HepG2 (cell line): ENCODE measurements around the gene DNMT3B. TPM values are rescaled to one million over a fixed set of nuclear protein-coding genes. Genes with fewer than 3 reads are reported as not detected.

ENCODE experiments used
- ATAC-seq: fragments of 200-7000 bp; cut with Tn5 transposase; 3 replicates; pipeline ENCODE4 v1.9.1; 2020; ENCODE audit warnings: mild to moderate bottlenecking, moderate library complexity
- BruUV-seq: library from RNA; stranded (reverse); fragments of 400-500 nt; replicated peaks from 2 replicates; lab custom pipeline; 2021; lab: Mats Ljungman, UMichigan
- CTCF ChIA-PET: fragments of 300-600 bp; formaldehyde crosslinking; extraction: SDS; loops from one replicate; lab custom pipeline; 2021; ENCODE audit warnings: low total read pairs, inconsistent platforms, low intra/inter-chr PET ratio; lab: Yijun Ruan, JAX
- POLR2A ChIA-PET: fragments of 350-600 bp; sonication (Branson Sonifier 250); formaldehyde crosslinking; loops from one replicate; lab custom pipeline; 2020; ENCODE audit warnings: antibody characterized with exemption, inconsistent platforms; lab: Yijun Ruan, JAX
- DNase-seq: peaks from one replicate; pipeline ENCODE4 v3.0.0-alpha.2; 2015; ENCODE audit warnings: low spot score
- FAIRE-seq: peaks from 3 replicates; lab custom pipeline; 2011; peaks lifted over from hg19 to GRCh38; lab: Jason Lieb, UNC
- H2AFZ ChIP-seq: one replicate; pipeline ENCODE4 v1.6.1; 2011; ENCODE audit warnings: low read length, inconsistent platforms
- H3K27ac ChIP-seq: fragments of 300-600 bp; 3 replicates; pipeline ENCODE4 v1.8.0; 2011; ENCODE audit warnings: mixed run types, mild to moderate bottlenecking, mixed read lengths, low read length, inconsistent platforms; ENCODE audit not compliant: insufficient read depth; ENCODE audit errors: extremely low read length
- H3K27me3 ChIP-seq, 2 experiments: fragments of 200-600 bp in 1 of 2; 2 replicates in 1 of 2; 3 replicates in 1 of 2; pipeline versions ENCODE4 v1.6.0 to v1.8.0; 2011; ENCODE audit warnings: low read length in 2 of 2, mild to moderate bottlenecking in 2 of 2, moderate library complexity in 2 of 2, inconsistent platforms in 1 of 2; ENCODE audit not compliant: insufficient read depth in 2 of 2, control insufficient read depth in 1 of 2
- H3K36me3 ChIP-seq, 2 experiments: fragments of 200-600 bp in 1 of 2; replicated peaks in 1 of 2; 2 replicates in 1 of 2; 3 replicates in 1 of 2; pipeline versions ENCODE4 v1.5.1 to v1.8.0; 2011; ENCODE audit warnings: low read length in 2 of 2, inconsistent platforms in 1 of 2; ENCODE audit not compliant: insufficient read depth in 2 of 2, control insufficient read depth in 1 of 2
- H3K4me1 ChIP-seq: 2 replicates; pipeline ENCODE4 v1.5.1; 2012; ENCODE audit warnings: low read length, inconsistent platforms; ENCODE audit not compliant: insufficient read depth
- H3K4me2 ChIP-seq: 2 replicates; pipeline ENCODE4 v1.6.0; 2011; ENCODE audit warnings: low read depth, low read length, inconsistent platforms
- H3K4me3 ChIP-seq, 3 experiments: fragments of 200-600 bp in 1 of 3; sonication (generic), shearing (Covaris generic) in 1 of 3; replicated peaks in 1 of 3; 2 replicates each; pipeline ENCODE4 v1.5.1; 2011 to 2016; ENCODE audit warnings: low read length in 3 of 3, inconsistent platforms in 2 of 3, low read depth in 2 of 3, mild to moderate bottlenecking in 2 of 3, control low read depth in 1 of 3, mixed read lengths in 1 of 3; ENCODE audit not compliant: insufficient read depth in 1 of 3
- H3K79me2 ChIP-seq: one replicate; pipeline ENCODE4 v1.6.1; 2011; ENCODE audit warnings: low read length, inconsistent platforms; ENCODE audit not compliant: insufficient read depth
- H3K9ac ChIP-seq: 2 replicates; pipeline ENCODE4 v1.6.0; 2011; ENCODE audit warnings: mild to moderate bottlenecking, low read depth, low read length, inconsistent platforms; ENCODE audit not compliant: insufficient read depth
- H3K9me3 ChIP-seq: 2 replicates; pipeline ENCODE4 v1.5.1; 2012; ENCODE audit warnings: mild to moderate bottlenecking, low read length
- H4K20me1 ChIP-seq: 2 replicates; pipeline ENCODE4 v1.6.0; 2011; ENCODE audit warnings: inconsistent platforms, mild to moderate bottlenecking, low read length, moderate library complexity; ENCODE audit not compliant: insufficient read depth
- CHCHD3 ChIP-seq: sonication (generic); formaldehyde crosslinking; IDR thresholded peaks from 2 replicates; pipeline ENCODE4 v1.8.0; 2022; ENCODE audit warnings: mild to moderate bottlenecking, missing genetic modification reagents, moderate library complexity
- ETV6 ChIP-seq: sonication (generic); formaldehyde crosslinking; conservative IDR thresholded peaks from 2 replicates; pipeline ENCODE4 v1.4.0; 2020; ENCODE audit warnings: missing genetic modification reagents
- HMG20B ChIP-seq: conservative IDR thresholded peaks from 2 replicates; pipeline ENCODE4 v1.6.1; 2016; ENCODE audit warnings: missing genetic modification reagents, missing compliant biosample characterization
- KAT8 ChIP-seq: IDR thresholded peaks from 2 replicates; pipeline ENCODE4 v1.6.1; 2016; ENCODE audit warnings: missing genetic modification reagents, missing compliant biosample characterization
- SMYD3 ChIP-seq: sonication (generic); formaldehyde crosslinking; IDR thresholded peaks from 2 replicates; pipeline ENCODE4 v1.8.1; 2023; ENCODE audit warnings: mild to moderate bottlenecking, missing genetic modification reagents
- YEATS4 ChIP-seq: sonication (generic); formaldehyde crosslinking; IDR thresholded peaks from 2 replicates; pipeline ENCODE4 v1.4.0; 2020; ENCODE audit warnings: missing genetic modification reagents, borderline replicate concordance
- ZNF253 ChIP-seq: sonication (generic); formaldehyde crosslinking; IDR thresholded peaks from 2 replicates; pipeline ENCODE4 v1.8.0; 2022; ENCODE audit warnings: mild to moderate bottlenecking, missing genetic modification reagents, borderline replicate concordance
- ZNF788 ChIP-seq: sonication (generic); formaldehyde crosslinking; IDR thresholded peaks from 2 replicates; pipeline ENCODE4 v1.5.0; 2020; ENCODE audit warnings: mild to moderate bottlenecking, missing genetic modification reagents, borderline replicate concordance
- ZNF790 ChIP-seq: sonication (generic); formaldehyde crosslinking; IDR thresholded peaks from 2 replicates; pipeline ENCODE4 v1.8.0; 2022; ENCODE audit warnings: missing genetic modification reagents, mild to moderate bottlenecking, borderline replicate concordance
- ZNF883 ChIP-seq: sonication (generic); formaldehyde crosslinking; IDR thresholded peaks from 2 replicates; pipeline ENCODE4 v1.5.1; 2020; ENCODE audit warnings: mild to moderate bottlenecking, missing genetic modification reagents; ENCODE audit errors: not compliant biosample characterization
- WGBS: methylation state at CpG from one replicate; pipeline ENCODE4 v1.1.6; 2017; ENCODE audit warnings: low lambda C conversion rate; 5-methylcytosine and 5-hydroxymethylcytosine counted together
- in situ Hi-C: cut with HindIII; loops from 2 replicates; pipeline ENCODE4 v1.10.0; 2017; ENCODE audit warnings: low pct_unique_long_range_greater_than_20kb; ENCODE audit not compliant: extremely low pct_ligation_motif_present
- intact Hi-C: fragments of 100-400 bp; cut with micrococcal nuclease; formaldehyde crosslinking; loops from one replicate; pipeline ENCODE4 v1.10.0; 2022; ENCODE audit not compliant: unreplicated experiment
- polyA plus RNA-seq, 8 experiments: library from polyadenylated mRNA; depleted of rRNA in 3 of 8; stranded (reverse) in 7 of 8; unstranded in 1 of 8; fragments of >200 nt; fragmentation: Illumina TruSeq in 4 of 8; extraction: Trizol in 4 of 8; gene quantifications; 2 replicates each; pipeline versions ENCODE4 v1.2.1 to v1.2.3, GENCODE V29; 2011 to 2016; ENCODE audit warnings: low read depth in 4 of 8, missing spikeins in 1 of 8, mixed read lengths in 1 of 8; ENCODE audit not compliant: insufficient read depth in 1 of 8
- total RNA-seq, 5 experiments: library from RNA; depleted of rRNA; stranded (reverse); fragments of >200 nt; fragmentation: Illumina TruSeq; extraction: Trizol; gene quantifications; 2 replicates each; pipeline ENCODE4 v1.2.3, GENCODE V29; 2016; ENCODE audit warnings: low read depth in 1 of 5
- TF ChIP-seq, protein P1 (sequence below): sonication (generic); formaldehyde crosslinking; IDR thresholded peaks from 2 replicates; pipeline ENCODE4 v1.9.0; 2021; ENCODE audit warnings: missing genetic modification reagents, borderline replicate concordance
- TF ChIP-seq, protein P2 (sequence below): sonication (generic); formaldehyde crosslinking; IDR thresholded peaks from 2 replicates; pipeline ENCODE4 v1.8.1; 2022; ENCODE audit warnings: mild to moderate bottlenecking, missing genetic modification reagents

The DNMT3B gene
- total and polyA plus RNA-seq, 2 of the 13 experiments (the other 11 are each of a cell fraction or from before 2014, with no cell fraction given): 3.8 to 13.9 TPM

DNA sequence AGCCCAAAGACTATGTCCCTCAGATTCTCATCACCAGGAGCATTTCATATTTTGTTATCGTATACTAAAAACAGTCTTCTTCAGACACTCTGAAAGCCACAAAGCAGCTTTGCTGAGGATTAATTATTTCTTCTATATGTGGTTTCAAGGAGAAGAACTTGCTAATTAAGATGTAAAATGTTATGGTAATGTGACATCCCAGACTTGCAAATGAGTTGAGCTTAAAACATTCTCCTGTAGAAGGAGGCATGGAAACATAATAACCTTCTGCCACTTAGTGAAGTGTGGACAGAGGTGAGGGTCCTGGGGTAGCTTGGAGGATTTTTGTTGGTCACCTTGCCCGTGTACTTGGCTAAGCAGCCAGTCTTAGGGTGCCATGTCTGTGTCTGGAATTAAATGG lies 40.9 kb downstream of the DNMT3B start:
- Histone ChIP-seq H3K79me2 (no peaks in the 10 kb centered on the region), H3K4me2 (no peak overlapping the region), H4K20me1 (no peaks in the 10 kb centered on the region), H3K4me3 (no peak overlapping the region), H3K9ac (no peak overlapping the region), H3K36me3 (peaks cover 20 to 62% of the 10 kb centered on the region in 2 experiments), H2AFZ (no peak overlapping the region), H3K27ac (no peak overlapping the region), H3K27me3 (no peaks in the 10 kb centered on the region), H3K4me1 (no peaks in the 10 kb centered on the region), H3K9me3 (no peaks in the 10 kb centered on the region)
- no peak for FAIRE-seq
- WGBS: 87% methylated on average over 2 of the region's 2 CpGs
- intact Hi-C loops (no loop called here), in situ Hi-C loops (no loop called here)
- no TSS peak for BruUV-seq
- DNase-seq: no peak
- ATAC-seq: no peak
- POLR2A ChIA-PET: no interaction called here
- CTCF ChIA-PET: no interaction called here
- TF ChIP-seq KAT8 (CRISPR knock-in tag) (no peak), SMYD3 (CRISPR knock-in tag) (no peak), ETV6 (CRISPR knock-in tag) (no peak), ZNF790 (no peak), ZNF883 (CRISPR knock-in tag) (no peak), HMG20B (CRISPR knock-in tag) (no peak), ZNF253 (CRISPR knock-in tag) (no peak), CHCHD3 (CRISPR knock-in tag) (no peak), ZNF788 (CRISPR knock-in tag) (no peak), YEATS4 (CRISPR knock-in tag) (no peak)
- TF ChIP-seq, protein P1, sequence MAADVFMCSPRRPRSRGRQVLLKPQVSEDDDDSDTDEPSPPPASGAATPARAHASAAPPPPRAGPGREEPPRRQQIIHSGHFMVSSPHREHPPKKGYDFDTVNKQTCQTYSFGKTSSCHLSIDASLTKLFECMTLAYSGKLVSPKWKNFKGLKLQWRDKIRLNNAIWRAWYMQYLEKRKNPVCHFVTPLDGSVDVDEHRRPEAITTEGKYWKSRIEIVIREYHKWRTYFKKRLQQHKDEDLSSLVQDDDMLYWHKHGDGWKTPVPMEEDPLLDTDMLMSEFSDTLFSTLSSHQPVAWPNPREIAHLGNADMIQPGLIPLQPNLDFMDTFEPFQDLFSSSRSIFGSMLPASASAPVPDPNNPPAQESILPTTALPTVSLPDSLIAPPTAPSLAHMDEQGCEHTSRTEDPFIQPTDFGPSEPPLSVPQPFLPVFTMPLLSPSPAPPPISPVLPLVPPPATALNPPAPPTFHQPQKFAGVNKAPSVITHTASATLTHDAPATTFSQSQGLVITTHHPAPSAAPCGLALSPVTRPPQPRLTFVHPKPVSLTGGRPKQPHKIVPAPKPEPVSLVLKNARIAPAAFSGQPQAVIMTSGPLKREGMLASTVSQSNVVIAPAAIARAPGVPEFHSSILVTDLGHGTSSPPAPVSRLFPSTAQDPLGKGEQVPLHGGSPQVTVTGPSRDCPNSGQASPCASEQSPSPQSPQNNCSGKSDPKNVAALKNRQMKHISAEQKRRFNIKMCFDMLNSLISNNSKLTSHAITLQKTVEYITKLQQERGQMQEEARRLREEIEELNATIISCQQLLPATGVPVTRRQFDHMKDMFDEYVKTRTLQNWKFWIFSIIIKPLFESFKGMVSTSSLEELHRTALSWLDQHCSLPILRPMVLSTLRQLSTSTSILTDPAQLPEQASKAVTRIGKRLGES: no peak
- TF ChIP-seq, protein P2, sequence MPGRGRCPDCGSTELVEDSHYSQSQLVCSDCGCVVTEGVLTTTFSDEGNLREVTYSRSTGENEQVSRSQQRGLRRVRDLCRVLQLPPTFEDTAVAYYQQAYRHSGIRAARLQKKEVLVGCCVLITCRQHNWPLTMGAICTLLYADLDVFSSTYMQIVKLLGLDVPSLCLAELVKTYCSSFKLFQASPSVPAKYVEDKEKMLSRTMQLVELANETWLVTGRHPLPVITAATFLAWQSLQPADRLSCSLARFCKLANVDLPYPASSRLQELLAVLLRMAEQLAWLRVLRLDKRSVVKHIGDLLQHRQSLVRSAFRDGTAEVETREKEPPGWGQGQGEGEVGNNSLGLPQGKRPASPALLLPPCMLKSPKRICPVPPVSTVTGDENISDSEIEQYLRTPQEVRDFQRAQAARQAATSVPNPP (CRISPR knock-in tag): no peak
